SK-N-SH (cell line): ENCODE measurements around the gene PITPNM3. TPM values are rescaled to one million over a fixed set of nuclear protein-coding genes. Genes with fewer than 3 reads are reported as not detected.

Experiments
- CTCF ChIA-PET: fragments of 300-600, 350-600 bp; formaldehyde crosslinking; extraction: SDS; loops from one replicate; lab custom pipeline; 2021; lab: Yijun Ruan, JAX
- POLR2A ChIA-PET: fragments of 350-600 bp; sonication (Branson Sonifier 250); formaldehyde crosslinking; extraction: SDS; loops from one replicate; lab custom pipeline; 2020; ENCODE audit warnings: antibody characterized with exemption, inconsistent platforms; lab: Yijun Ruan, JAX
- DNase-seq: peaks from one replicate; pipeline ENCODE4 v3.0.0; 2012
- H2AFZ ChIP-seq: fragments of 200-600 bp; sonication (generic); 2 replicates; pipeline ENCODE4 v1.8.1; 2016; ENCODE audit warnings: antibody characterized with exemption, mild to moderate bottlenecking, low read depth
- H3F3A ChIP-seq: fragments of 200-600 bp; sonication (generic); replicated peaks from 2 replicates; pipeline ENCODE3; 2016; ENCODE audit warnings: antibody characterized with exemption, mild to moderate bottlenecking; ENCODE audit not compliant: insufficient read depth
- H3K27ac ChIP-seq, 2 experiments: fragments of 200-500 bp in 1 of 2; fragments of 200-600 bp in 1 of 2; sonication (Bioruptor generic) in 1 of 2; sonication (generic), shearing (Covaris generic) in 1 of 2; 2 replicates each; pipeline versions ENCODE4 v1.5.1 to v1.6.1; 2014 to 2016; ENCODE audit warnings: low read depth in 2 of 2, inconsistent platforms in 1 of 2, low read length in 1 of 2, mild to moderate bottlenecking in 1 of 2, mixed read lengths in 1 of 2
- H3K27me3 ChIP-seq: fragments of 200-600 bp; sonication (generic), shearing (Covaris generic); 2 replicates; pipeline ENCODE4 v1.6.1; 2016; ENCODE audit warnings: mixed run types; ENCODE audit not compliant: insufficient read depth
- H3K36me3 ChIP-seq, 2 experiments: fragments of 200-500 bp in 1 of 2; fragments of 200-600 bp in 1 of 2; sonication (Bioruptor generic) in 1 of 2; sonication (generic) in 1 of 2; replicated peaks in 1 of 2; 2 replicates each; pipeline versions ENCODE3 to v1.5.1; 2014 to 2016; ENCODE audit warnings: low read length in 1 of 2, mild to moderate bottlenecking in 1 of 2; ENCODE audit not compliant: insufficient read depth in 2 of 2, control insufficient read depth in 1 of 2
- H3K4me1 ChIP-seq, 2 experiments: fragments of 200-500 bp in 1 of 2; fragments of 200-600 bp in 1 of 2; sonication (Bioruptor generic) in 1 of 2; sonication (generic), shearing (Covaris generic) in 1 of 2; 2 replicates each; pipeline versions ENCODE4 v1.5.1 to v1.6.1; 2014 to 2016; ENCODE audit warnings: low read depth in 1 of 2, low read length in 1 of 2, mixed run types in 1 of 2; ENCODE audit not compliant: insufficient read depth in 2 of 2, control insufficient read depth in 1 of 2
- H3K4me2 ChIP-seq: fragments of 200-600 bp; sonication (generic), shearing (Covaris generic); 2 replicates; pipeline ENCODE4 v1.6.1; 2017; ENCODE audit warnings: mixed run types
- H3K4me3 ChIP-seq, 2 experiments: fragments of 200-500 bp in 1 of 2; fragments of 200-600 bp in 1 of 2; sonication (Bioruptor generic) in 1 of 2; sonication (generic), shearing (Covaris generic) in 1 of 2; 2 replicates each; pipeline versions ENCODE4 v1.5.1 to v1.8.1; 2014 to 2016; ENCODE audit warnings: low read depth in 2 of 2, inconsistent platforms in 1 of 2, low read length in 1 of 2, mild to moderate bottlenecking in 1 of 2, mixed read lengths in 1 of 2, moderate library complexity in 1 of 2
- H3K79me2 ChIP-seq: fragments of 200-600 bp; sonication (generic); 2 replicates; pipeline ENCODE4 v1.8.1; 2017; ENCODE audit warnings: mild to moderate bottlenecking; ENCODE audit not compliant: insufficient read depth
- H3K9ac ChIP-seq: fragments of 200-600 bp; sonication (generic); 2 replicates; pipeline ENCODE4 v1.6.1; 2017; ENCODE audit warnings: mixed run types
- H3K9me2 ChIP-seq: fragments of 200-600 bp; sonication (generic); 2 replicates; pipeline ENCODE4 v1.6.1; 2017; ENCODE audit warnings: mixed run types
- H3K9me3 ChIP-seq: fragments of 200-600 bp; sonication (generic); 2 replicates; pipeline ENCODE4 v1.6.1; 2017; ENCODE audit warnings: mixed run types, mild to moderate bottlenecking, moderate library complexity
- H4K20me1 ChIP-seq: fragments of 200-600 bp; sonication (generic); 2 replicates; pipeline ENCODE4 v1.6.1; 2017; ENCODE audit warnings: mild to moderate bottlenecking, mixed run types; ENCODE audit not compliant: insufficient read depth
- FOSL2 ChIP-seq: IDR thresholded peaks from 2 replicates; pipeline ENCODE4 v1.4.0; 2012; ENCODE audit warnings: low read depth, mild to moderate bottlenecking, moderate library complexity, borderline replicate concordance
- FOXJ3 ChIP-seq: sonication (generic); formaldehyde crosslinking; IDR thresholded peaks from 2 replicates; pipeline ENCODE4 v1.5.1; 2020; ENCODE audit warnings: mild to moderate bottlenecking, missing genetic modification reagents
- GABPA ChIP-seq: IDR thresholded peaks from 2 replicates; pipeline ENCODE4 v1.4.0; 2012; ENCODE audit warnings: low read depth, mild to moderate bottlenecking
- MEF2A ChIP-seq: IDR thresholded peaks from 2 replicates; pipeline ENCODE4 v1.4.0; 2012; ENCODE audit warnings: low read depth, borderline replicate concordance
- MXI1 ChIP-seq: IDR thresholded peaks from 2 replicates; pipeline ENCODE4 v1.6.1; 2012; ENCODE audit warnings: mild to moderate bottlenecking, low read depth, low read length, improper control_type of control experiment
- NFIC ChIP-seq: IDR thresholded peaks from 2 replicates; pipeline ENCODE4 v1.4.0; 2012; ENCODE audit warnings: borderline replicate concordance
- RAD21 ChIP-seq: IDR thresholded peaks from 2 replicates; pipeline ENCODE4 v1.6.1; 2012; ENCODE audit warnings: mild to moderate bottlenecking, low read length
- RCOR1 ChIP-seq: fragments of 150-350 bp; IDR thresholded peaks from 2 replicates; pipeline ENCODE4 v1.6.1; 2017; ENCODE audit warnings: antibody characterized with exemption, low read length
- RFX5 ChIP-seq: IDR thresholded peaks from 2 replicates; pipeline ENCODE4 v1.6.1; 2012; ENCODE audit warnings: mild to moderate bottlenecking, improper control_type of control experiment, low read length
- SMC3 ChIP-seq: IDR thresholded peaks from 2 replicates; pipeline ENCODE4 v1.6.1; 2012; ENCODE audit warnings: low read depth, low read length, improper control_type of control experiment
- TCF12 ChIP-seq: IDR thresholded peaks from 2 replicates; pipeline ENCODE4 v1.4.0; 2012
- WGBS: methylation state at CpG from one replicate; pipeline ENCODE4 v1.1.6; 2017; ENCODE audit warnings: low lambda C conversion rate; 5-methylcytosine and 5-hydroxymethylcytosine counted together
- polyA plus RNA-seq, 3 experiments: library from polyadenylated mRNA; depleted of rRNA; stranded (reverse); fragments of >200 nt; gene quantifications; 2 replicates each; pipeline ENCODE4 v1.2.3, GENCODE V29; 2012
- TF ChIP-seq, protein P1 (sequence below): IDR thresholded peaks from 2 replicates; pipeline ENCODE4 v1.4.0; 2012; ENCODE audit warnings: low read depth, borderline replicate concordance
- TF ChIP-seq, protein P2 (sequence below): IDR thresholded peaks from 2 replicates; pipeline ENCODE4; 2012

PITPNM3 gene
- polyA plus RNA-seq, 1 of the 3 experiments (the other 2 are of a cell fraction) = 0.82 TPM

DNA sequence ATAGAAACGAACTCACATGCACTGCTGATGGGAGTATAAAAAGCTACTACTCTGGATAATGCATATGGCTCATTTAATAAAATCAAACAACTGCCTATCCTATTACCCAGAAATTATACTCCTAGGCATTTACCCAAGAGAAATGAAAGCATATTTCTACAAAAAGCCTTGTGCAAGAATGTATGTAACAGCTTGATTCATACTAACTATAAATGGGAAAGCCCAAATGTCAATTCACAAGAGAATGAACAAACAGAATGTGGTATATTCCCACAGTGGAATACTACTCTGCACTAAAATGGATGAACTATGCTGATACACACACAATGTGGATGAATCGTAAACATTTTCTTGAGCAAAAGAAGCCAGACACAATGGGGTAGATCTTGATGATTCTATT, 45.8 kb upstream of the PITPNM3 start:
- WGBS = 95% methylated on average over 2 of the region's 2 CpGs

DNA sequence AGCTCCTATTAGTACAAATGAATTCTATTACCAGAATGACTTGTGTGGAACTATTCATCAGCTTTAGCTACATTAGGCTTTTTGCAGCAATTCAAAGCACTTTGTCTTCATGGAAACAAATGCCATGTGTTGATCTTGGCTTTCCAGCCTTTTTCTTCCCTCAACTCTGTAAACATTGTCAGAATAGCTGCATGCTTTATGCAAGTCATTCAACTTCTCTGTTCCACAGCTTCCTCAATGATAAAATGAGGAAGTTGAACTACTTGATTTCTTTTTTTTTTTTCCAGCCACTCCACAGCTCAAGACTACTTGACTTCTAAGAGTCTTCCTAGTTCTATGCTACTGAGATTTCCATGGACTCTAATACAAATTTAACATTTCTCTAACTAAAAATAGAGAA, 43.0 kb upstream of the PITPNM3 start:
- H3K36me3 ChIP-seq = peaks cover 70 to 100% of the 10 kb centered on the region in 2 experiments
- no peak overlapping the region for H3K4me3 ChIP-seq
- TF ChIP-seq, protein P1, sequence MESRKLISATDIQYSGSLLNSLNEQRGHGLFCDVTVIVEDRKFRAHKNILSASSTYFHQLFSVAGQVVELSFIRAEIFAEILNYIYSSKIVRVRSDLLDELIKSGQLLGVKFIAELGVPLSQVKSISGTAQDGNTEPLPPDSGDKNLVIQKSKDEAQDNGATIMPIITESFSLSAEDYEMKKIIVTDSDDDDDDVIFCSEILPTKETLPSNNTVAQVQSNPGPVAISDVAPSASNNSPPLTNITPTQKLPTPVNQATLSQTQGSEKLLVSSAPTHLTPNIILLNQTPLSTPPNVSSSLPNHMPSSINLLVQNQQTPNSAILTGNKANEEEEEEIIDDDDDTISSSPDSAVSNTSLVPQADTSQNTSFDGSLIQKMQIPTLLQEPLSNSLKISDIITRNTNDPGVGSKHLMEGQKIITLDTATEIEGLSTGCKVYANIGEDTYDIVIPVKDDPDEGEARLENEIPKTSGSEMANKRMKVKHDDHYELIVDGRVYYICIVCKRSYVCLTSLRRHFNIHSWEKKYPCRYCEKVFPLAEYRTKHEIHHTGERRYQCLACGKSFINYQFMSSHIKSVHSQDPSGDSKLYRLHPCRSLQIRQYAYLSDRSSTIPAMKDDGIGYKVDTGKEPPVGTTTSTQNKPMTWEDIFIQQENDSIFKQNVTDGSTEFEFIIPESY = no peak
- TF ChIP-seq FOSL2 (no peak), MXI1 (no peak), RCOR1 (no peak), TCF12 (no peak), GABPA (no peak), SMC3 (no peak)
- H3K9ac ChIP-seq = no peak overlapping the region
- no peak overlapping the region for H3K27ac ChIP-seq
- no peaks in the 10 kb centered on the region for H3K79me2 ChIP-seq
- DNase-seq = no peak
- H4K20me1 ChIP-seq = no peaks in the 10 kb centered on the region
- H3K4me2 ChIP-seq = no peak overlapping the region
- H3F3A ChIP-seq = no peaks in the 10 kb centered on the region
- POLR2A ChIA-PET = no interaction called here
- no peaks in the 10 kb centered on the region for H3K9me2 ChIP-seq
- no peaks in the 10 kb centered on the region for H3K9me3 ChIP-seq
- CTCF ChIA-PET = interaction anchor here (1.3 kb wide), 2 partner anchors 14 to 127 kb away, joined by 3 to 4 read pairs; no protein-coding TSS in a partner anchor
- H3K4me1 ChIP-seq = no peaks in the 10 kb centered on the region
- H3K27me3 ChIP-seq = no peaks in the 10 kb centered on the region
- H2AFZ ChIP-seq = no peak overlapping the region

More for the DNA sequence above, 45.8 kb upstream of the PITPNM3 start:
- no peaks in the 10 kb centered on the region for H3K4me1 ChIP-seq
- no peak overlapping the region for H3K4me2 ChIP-seq
- H3K9ac ChIP-seq = no peak overlapping the region
- no peak overlapping the region for H3K27ac ChIP-seq
- no peaks in the 10 kb centered on the region for H3K27me3 ChIP-seq
- H2AFZ ChIP-seq = no peak overlapping the region
- peaks cover 62 to 100% of the 10 kb centered on the region in 2 experiments for H3K36me3 ChIP-seq
- no peaks in the 10 kb centered on the region for H3K9me3 ChIP-seq
- no peaks in the 10 kb centered on the region for H3K79me2 ChIP-seq
- TF ChIP-seq RAD21 (no peak), MEF2A (no peak), RCOR1 (no peak), RFX5 (no peak), TCF12 (no peak), GABPA (no peak), NFIC (no peak), FOXJ3 (CRISPR knock-in tag) (no peak)
- TF ChIP-seq, protein P2, sequence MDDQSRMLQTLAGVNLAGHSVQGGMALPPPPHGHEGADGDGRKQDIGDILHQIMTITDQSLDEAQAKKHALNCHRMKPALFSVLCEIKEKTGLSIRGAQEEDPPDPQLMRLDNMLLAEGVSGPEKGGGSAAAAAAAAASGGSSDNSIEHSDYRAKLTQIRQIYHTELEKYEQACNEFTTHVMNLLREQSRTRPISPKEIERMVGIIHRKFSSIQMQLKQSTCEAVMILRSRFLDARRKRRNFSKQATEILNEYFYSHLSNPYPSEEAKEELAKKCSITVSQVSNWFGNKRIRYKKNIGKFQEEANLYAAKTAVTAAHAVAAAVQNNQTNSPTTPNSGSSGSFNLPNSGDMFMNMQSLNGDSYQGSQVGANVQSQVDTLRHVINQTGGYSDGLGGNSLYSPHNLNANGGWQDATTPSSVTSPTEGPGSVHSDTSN = no peak
- H3K4me3 ChIP-seq = no peak overlapping the region
- H3K9me2 ChIP-seq = no peaks in the 10 kb centered on the region
- CTCF ChIA-PET = interaction anchor here (0.9 to 1.2 kb wide), 2 partner anchors 15 to 129 kb away, joined by 3 to 5 read pairs; no protein-coding TSS in a partner anchor
- DNase-seq = no peak
- POLR2A ChIA-PET = no interaction called here
- H4K20me1 ChIP-seq = no peaks in the 10 kb centered on the region
- no peaks in the 10 kb centered on the region for H3F3A ChIP-seq
